Body of pancreas (tissue), 4 donors: ENCODE measurements around the gene ATOSA.

ENCODE experiments used
- POLR2A ChIP-seq, 3 donors: fragments of 450-650 bp; IDR thresholded peaks; one replicate each; pipeline ENCODE4 v1.6.1; 2016; ENCODE audit warnings: antibody characterized with exemption in 3 of 3, mild to moderate bottlenecking in 2 of 3
- TF ChIP-seq, protein P1 (sequence below), 7 experiments: fragments of 450-650 bp in 4 of 7; fragments of 200-600 bp in 3 of 7; sonication (generic) in 3 of 7; IDR thresholded peaks; one replicate each; pipeline ENCODE4 v1.5.1; 2016 to 2019; ENCODE audit warnings: antibody characterized with exemption in 7 of 7

DNA sequence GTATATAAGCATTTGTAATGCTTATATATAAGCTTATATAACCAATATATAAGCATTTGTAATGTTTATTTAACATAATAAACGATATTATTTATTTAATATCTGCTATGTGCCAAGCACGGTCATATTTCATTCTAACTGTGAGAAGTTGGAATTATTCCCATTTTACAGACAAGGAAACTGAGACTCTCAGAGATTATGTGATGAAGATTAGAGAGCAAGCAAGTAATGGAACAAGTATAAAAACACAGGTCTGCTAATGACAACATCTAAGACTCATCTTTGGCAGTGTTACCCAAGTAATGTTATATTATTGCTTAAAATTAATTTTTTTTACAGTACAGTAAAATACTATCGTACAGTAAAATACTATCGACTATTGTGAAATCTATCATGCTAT lies 4.4 kb downstream of the ATOSA start:
- TF ChIP-seq, protein P1, sequence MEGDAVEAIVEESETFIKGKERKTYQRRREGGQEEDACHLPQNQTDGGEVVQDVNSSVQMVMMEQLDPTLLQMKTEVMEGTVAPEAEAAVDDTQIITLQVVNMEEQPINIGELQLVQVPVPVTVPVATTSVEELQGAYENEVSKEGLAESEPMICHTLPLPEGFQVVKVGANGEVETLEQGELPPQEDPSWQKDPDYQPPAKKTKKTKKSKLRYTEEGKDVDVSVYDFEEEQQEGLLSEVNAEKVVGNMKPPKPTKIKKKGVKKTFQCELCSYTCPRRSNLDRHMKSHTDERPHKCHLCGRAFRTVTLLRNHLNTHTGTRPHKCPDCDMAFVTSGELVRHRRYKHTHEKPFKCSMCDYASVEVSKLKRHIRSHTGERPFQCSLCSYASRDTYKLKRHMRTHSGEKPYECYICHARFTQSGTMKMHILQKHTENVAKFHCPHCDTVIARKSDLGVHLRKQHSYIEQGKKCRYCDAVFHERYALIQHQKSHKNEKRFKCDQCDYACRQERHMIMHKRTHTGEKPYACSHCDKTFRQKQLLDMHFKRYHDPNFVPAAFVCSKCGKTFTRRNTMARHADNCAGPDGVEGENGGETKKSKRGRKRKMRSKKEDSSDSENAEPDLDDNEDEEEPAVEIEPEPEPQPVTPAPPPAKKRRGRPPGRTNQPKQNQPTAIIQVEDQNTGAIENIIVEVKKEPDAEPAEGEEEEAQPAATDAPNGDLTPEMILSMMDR (IDR thresholded peaks at IDR 0.05): no peak
- no peak for TF ChIP-seq POLR2A (IDR thresholded peaks at IDR 0.05)
